Activated T-helper 1 cell treated with anti-CD3 and anti-CD28 coated beads, Interleukin-2, amount 50 U/mL, for 16 hours (primary cell): ENCODE data around the gene SNAPC5.
"Not testable (repeated sequence)": the region's sequence is repeated elsewhere in the genome, so short reads cannot be mapped to it uniquely, and the experiment has no call there.

ENCODE experiments used
- DNase-seq, 2 donors: peaks; one replicate each; pipeline ENCODE4 v3.0.0-alpha.2; 2020; ENCODE audit warnings: low read depth in 1 of 2, low spot score in 1 of 2

Gene SNAPC5

GRCh38 chr15:66497502-66498455 lies at the start of gene SNAPC5:
SNAPC5 (minus strand) TSS chr15:66497762; CDS start chr15:66497731, 31 bp downstream.
- peak; percentile 96 to 97 for DNase-seq

GRCh38 chr15:66545255-66545654 lies 47.7 kb upstream of the SNAPC5 start:
- DNase-seq = no peak

- no peak for DNase-seq
These were observed 45.3 kb upstream of the SNAPC5 start for GRCh38 chr15:66542896-66543295.

- no peak for DNase-seq
These were observed 37.5 kb upstream of the SNAPC5 start for GRCh38 chr15:66535056-66535455.

- DNase-seq = no peak
These were observed 27.3 kb upstream of the SNAPC5 start for GRCh38 chr15:66524838-66525237.

GRCh38 chr15:66523926-66524325 lies 26.4 kb upstream of the SNAPC5 start:
- DNase-seq = no peak

GRCh38 chr15:66515901-66516322 lies 18.4 kb upstream of the SNAPC5 start:
- no peak for DNase-seq

GRCh38 chr15:66514586-66514985 lies 17.0 kb upstream of the SNAPC5 start:
- DNase-seq = no peak

GRCh38 chr15:66508293-66508883 lies 10.8 kb upstream of the SNAPC5 start:
- no peak for DNase-seq

GRCh38 chr15:66505818-66506217 lies 8.3 kb upstream of the SNAPC5 start:
- no peak for DNase-seq

GRCh38 chr15:66505430-66505811 lies 7.9 kb upstream of the SNAPC5 start:
- no peak for DNase-seq

GRCh38 chr15:66504563-66505429 lies 7.2 kb upstream of the SNAPC5 start, which contains the start of the genes RPL4 and ZWILCH:
RPL4 (minus strand) TSS chr15:66504855; CDS start chr15:66504790, 65 bp downstream.
ZWILCH (plus strand) TSS chr15:66505326; CDS start chr15:66505339, 13 bp downstream.
- DNase-seq = peak; percentile 63 to 71

GRCh38 chr15:66503780-66504562 lies 6.4 kb upstream of the SNAPC5 start:
- DNase-seq = no peak

GRCh38 chr15:66503041-66503648 lies 5.6 kb upstream of the SNAPC5 start:
- DNase-seq = not testable (repeated sequence)

GRCh38 chr15:66502491-66502890 lies 4.9 kb upstream of the SNAPC5 start:
- no peak for DNase-seq

- DNase-seq = not testable (repeated sequence)
These were observed 2.8 kb upstream of the SNAPC5 start for GRCh38 chr15:66500346-66500745.

GRCh38 chr15:66498501-66499386 lies 1.2 kb upstream of the SNAPC5 start:
- no peak for DNase-seq

GRCh38 chr15:66496951-66497501 lies 536 bp downstream of the SNAPC5 start:
- no peak for DNase-seq

GRCh38 chr15:66494262-66494661 lies 3.3 kb downstream of the SNAPC5 start:
- no peak for DNase-seq
